Activated CD8-positive, alpha-beta memory T cell treated with anti-CD3 and anti-CD28 coated beads for 24 hours (primary cell): Measurements from ENCODE around the gene ZCCHC17.

Source experiments
- DNase-seq: peaks from one replicate; pipeline ENCODE4 v3.0.0-alpha.2; 2020

ZCCHC17 gene

DNA sequence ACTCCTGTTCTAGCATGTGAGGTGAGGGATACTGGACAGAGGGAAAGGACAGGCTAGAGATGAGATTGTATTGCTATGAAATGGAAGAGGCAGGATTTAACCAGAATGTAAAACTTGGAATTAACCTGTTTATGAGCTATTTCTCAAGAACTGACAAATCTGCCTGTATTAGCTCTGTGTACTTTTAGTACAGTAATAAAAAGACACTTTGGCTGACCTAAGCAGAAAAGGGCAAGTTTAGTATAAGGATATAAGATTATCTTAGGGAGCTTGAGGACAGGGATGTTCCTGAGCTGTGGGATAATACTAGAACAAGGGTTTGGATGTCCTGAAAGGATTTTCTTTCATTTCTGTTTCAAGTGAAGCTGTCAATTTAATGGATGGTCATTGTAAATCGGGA lies 11.2 kb downstream of the ZCCHC17 start:
- DNase-seq, result no peak

DNA sequence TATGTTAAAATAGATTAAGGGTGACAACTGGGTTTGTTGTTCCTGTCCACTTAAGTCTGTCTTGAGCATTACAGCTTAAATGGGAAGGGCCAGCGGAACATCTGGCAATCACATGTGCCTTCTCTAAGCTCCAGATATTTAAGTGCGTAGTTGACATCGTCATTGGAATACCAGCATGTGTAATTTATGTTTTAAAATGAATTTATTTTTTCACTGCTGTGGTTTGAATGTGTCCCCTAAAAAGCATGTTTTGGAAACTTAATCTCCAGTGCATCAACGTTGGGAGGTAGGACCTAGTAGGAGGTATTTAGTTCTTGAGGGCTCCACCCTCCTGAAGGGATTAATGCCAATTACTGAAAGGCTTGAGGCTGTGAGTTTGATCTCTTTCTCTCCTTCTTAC lies 13.4 kb downstream of the ZCCHC17 start:
- no peak for DNase-seq

DNA sequence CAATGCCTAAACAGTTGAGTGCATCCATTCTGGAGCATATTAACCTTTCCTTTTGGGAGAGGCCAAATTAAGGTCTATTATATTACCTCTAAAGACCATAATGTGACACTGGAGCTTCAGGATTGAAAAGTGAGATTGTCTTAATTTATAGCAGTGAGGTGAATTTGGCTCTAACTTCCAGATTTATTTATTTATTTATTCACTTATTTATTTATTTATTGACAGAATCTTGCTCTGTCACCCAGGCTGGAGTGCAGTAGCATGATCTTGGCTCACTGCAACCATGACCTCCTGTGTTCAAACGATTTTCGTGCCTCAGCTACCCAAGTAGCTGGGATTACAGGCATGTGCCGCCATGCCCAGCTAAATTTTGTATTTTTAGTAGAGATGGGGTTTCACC lies 19.1 kb downstream of the ZCCHC17 start:
- DNase-seq, result no peak

DNA sequence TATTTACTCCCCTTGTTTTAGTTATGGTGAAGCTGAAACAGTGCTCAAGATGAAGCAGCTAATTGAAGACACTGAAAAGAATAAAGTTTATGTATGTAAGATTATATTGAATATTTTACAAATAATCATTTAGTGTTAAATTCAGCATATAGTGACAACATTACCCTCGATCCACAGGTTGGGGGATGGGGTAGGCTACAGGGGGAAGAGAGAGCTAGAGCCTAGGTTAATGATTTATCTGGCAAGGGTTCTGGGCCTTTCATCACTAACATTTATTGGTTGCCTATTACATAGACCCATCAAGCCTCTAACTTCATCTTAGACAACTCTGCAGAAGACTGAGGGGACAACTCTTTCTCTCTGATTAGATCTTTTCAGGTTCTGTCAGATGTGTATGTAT lies 21.3 kb downstream of the ZCCHC17 start:
- DNase-seq, result no peak

DNA sequence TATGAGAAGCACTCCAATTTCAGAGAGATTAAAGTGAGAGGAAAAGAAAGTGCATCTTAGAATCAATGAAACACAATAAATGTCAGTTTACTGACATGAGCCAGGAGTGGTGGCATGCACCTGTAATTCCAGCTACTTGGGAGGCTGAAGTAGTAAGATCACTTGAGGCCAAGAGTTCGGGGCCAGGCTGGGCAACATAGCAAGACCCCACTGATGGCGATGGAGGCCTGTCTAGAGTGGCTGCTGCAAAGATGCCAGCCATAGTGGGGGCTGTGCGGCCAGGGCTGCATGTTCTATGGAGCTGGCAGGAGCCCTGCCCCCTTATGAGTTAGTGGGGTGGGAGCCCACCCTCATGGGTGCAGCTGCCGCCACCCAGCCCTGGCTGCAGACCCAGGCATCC lies 27.3 kb downstream of the ZCCHC17 start:
- no peak for DNase-seq

DNA sequence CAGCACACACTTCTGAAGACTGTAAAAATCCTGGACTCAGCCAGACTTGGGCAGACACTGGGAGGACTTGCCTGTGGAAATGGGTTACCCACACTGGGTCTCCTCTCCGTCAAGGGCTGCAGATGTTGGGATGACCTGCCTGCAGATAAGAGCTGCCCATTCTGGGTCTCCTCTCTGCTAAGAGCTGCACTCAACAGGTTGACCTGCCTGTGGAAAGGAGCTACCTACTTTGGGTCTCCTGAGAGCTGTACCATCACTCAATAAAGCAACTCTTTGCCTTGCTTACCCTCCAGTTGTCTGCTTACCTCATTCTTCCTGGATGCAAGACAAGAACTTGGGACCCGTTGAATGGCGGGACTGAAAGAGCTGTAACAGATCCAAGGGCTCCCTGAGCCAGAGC lies 28.2 kb downstream of the ZCCHC17 start:
- no peak for DNase-seq

DNA sequence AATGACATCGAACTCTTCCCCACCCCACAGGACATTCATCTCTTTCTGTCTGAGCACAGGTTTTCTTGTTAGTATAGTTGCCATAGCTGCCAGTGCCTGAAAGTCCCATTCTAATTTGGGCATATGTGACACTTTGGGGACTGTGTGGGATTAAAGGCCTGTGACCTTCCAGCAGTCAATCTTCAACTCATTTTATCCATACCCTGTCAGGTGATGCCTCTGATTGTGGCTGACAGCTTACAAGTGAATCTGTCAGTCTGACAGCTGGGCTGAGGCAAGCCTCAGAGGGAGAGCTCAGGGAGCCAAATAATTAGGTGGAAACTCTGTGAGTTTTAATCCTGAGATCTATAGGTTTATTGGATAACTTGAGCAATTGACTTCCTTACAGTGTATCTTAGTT lies 29.6 kb downstream of the ZCCHC17 start:
- DNase-seq, result no peak

DNA sequence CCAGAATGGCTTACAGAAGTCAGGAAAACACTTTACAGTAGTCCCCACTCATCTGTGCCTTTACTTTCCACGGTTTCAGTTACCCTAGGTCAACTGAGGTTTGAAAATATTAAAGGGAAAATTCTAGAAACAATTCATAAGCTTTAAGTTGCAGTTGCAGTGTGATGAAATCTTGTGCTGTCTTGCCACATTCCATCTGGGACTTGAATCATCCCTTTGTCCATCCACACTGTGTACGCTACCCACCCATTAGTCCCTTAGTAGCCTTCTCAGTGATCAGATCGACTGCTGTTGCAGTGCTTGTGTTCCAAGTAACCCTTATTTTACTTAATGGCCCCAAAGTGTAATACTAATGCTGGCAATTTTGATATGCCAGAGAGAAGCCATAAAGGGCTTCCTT lies 30.5 kb downstream of the ZCCHC17 start:
- no peak for DNase-seq

DNA sequence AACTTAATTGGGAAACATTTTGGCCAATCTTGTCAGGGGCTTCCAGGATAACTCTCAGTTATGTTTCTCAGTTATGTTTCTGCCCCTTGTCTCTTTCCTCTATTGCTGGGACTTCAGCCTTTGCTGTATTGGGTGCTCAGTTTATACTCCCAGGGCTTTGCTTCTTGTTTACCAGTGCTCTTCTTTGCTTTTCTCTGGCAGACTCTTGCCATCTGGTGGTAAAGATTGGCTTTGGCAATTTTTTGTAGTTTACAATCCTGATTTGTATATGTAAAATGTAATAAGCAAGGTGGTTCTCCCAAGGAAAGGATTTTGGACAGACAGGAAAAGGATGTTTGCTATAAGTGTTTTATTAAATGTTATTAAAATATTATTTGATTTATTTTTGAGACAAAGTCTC lies 38.2 kb downstream of the ZCCHC17 start:
- no peak for DNase-seq

DNA sequence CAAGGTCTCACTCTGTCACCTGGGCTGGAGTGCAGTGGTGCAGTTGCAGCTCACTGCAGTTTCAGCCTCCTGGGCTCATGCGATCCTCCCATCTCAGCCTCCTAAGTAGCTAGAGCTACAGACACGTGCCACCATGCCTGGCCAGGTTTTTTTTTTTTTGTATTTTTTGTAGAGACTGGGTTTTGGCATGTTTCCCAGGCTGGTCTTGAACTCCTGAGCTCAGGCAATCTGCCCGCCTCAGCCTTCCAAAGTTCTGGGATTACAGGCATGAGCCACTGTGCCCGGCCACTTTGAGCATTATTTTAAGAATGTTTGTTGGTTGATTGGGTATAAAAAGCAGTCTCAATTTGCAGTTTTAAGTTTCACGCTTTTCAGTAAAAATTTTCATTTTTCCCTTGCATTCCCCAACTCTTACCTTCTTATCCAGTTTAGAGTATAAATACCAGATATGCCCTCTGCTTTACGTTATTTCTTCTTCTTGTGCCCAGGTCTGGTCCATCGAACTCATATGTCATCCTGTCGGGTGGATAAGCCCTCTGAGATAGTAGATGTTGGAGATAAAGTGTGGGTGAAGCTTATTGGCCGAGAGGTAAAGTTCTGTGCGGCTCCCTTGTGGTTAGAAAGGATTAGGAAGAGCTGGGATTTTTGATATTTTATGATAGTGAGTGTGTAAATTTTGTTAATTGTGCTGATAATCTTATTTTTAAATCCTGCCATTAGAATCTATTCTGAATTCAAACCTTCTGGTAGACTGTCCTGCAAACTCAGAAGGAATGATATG lies 40.0 kb downstream of the ZCCHC17 start:
- DNase-seq, result no peak

DNA sequence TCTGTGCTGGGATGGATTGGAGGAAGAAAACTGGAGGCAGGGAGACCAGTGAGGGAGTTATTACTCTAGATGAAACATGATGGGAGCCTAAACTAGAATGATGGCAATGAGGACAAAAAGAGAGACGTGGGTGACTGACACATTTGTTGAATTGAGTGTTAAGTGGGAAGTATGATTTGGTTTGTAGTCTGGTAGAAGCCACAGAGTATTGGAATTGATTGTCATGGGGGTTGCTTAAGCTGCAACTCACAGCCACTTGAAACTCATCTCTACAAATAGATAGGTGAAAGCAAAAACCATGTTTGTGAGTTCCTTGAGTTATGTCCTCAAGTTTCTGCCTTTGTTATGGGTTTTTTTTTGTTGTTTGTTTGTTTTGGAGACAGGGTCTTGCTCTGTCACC lies 47.7 kb downstream of the ZCCHC17 start:
- DNase-seq, result no peak

DNA sequence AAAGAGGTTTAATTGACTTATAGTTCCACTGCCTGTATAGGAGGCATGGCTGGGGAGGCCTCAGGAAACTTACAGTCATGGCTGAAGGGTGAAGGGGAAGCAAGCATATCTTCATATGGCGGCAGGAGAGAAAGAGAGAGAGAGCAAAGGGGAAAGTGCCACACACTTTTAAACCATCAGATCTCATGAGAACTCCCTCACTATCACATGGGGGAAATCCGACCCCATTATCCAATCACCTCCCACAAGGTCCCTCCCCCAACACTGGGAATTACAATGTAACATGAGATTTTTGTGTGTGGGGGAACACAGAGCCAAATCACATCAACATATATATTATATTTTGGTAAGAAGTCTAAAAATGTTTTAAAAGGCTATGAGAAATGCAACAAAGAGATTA lies 48.8 kb downstream of the ZCCHC17 start:
- DNase-seq, result no peak

DNA sequence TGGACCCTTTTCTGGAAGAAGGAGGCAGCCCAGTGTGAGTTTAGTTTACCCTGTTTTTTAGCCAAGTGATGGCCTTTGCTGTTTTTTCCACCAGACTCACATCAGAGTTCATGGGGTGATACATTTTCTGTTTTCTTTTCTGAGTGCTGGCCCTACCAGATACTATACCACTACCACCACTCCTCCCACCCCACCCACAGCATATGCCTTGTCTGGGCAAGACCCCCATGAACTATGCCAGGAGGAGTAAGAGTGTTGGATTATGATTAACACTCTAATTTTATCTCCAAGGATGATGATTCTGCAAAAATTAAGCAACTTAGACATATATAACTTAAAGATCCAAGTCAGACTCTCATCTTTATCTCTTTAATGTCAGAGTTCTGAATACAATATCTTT lies 50.0 kb downstream of the ZCCHC17 start:
- DNase-seq, result no peak

DNA sequence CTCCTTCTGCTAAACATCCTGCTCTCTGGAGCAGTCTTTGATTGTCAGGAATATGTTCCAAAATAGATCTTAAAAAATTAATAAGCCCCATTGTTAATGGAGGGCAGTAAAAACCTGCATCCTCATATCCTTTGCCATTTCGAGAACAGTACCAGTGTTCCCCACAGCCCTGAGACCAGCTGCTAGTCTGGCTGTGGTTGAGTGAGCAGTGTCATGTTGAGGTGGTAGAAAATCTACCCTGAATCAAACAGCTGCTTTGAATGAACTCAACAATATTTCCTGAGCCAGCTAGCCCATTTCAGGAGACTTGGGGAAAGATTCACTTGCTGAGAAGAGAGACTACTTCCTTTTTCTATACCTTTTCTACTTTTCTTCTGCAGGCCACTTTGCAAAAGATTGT lies 51.6 kb downstream of the ZCCHC17 start:
- no peak for DNase-seq

DNA sequence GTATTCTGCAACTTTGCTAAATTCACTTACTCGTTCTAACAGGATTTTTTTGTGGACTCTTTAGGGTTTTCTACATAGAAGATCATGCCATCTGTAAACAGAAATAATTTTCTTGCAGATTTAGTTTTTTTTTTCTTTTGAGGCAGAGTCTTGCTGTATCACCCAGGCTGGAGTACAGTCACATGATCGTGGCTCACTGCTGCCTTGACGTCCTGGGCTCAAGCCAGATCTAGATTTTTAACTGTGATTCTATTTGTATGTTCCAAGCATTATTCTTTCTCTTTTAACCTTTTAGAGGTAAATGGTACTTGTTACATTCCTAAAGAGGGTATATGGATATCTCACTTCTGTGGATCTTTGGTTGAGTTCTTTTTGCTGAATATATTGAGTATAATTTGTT lies 57.5 kb downstream of the ZCCHC17 start:
- DNase-seq, result no peak

DNA sequence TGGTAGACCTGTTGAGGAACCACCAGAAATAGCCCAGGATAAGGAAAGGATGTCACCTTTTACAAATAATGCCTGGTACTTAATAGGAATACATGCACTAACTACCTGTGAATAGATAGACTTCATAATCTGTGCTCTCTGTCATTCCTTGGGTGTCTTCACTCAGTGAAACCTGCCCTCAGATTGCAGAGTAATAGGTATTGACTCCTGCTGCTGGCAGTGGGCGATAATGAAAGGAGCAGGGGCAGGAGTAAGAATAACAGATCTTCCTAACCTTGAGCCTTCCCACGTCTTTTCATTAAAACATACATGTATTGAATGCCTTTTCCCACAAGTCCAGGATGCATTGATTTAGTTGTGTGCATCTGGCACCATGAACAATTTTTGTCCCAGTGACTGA lies 59.6 kb downstream of the ZCCHC17 start:
- no peak for DNase-seq

DNA sequence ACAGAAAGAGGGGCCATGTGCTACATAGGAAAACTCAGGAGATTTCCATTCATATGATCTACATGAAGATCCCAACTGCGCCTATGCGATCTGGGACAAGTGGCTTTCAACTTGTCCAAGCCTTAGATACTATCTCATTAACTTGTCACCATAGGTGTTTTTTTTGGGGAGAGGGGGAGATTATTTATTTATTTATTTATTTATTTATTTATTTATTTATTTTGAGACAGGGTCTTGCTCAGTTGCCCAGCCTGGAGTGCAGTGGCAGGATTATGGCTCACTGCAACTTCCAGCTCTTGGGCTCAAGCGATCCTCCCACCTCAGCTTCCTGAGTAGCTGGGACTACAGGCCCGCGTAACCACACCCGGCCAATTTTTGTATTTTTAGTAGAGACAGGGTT lies 64.8 kb downstream of the ZCCHC17 start:
- DNase-seq, result no peak

DNA sequence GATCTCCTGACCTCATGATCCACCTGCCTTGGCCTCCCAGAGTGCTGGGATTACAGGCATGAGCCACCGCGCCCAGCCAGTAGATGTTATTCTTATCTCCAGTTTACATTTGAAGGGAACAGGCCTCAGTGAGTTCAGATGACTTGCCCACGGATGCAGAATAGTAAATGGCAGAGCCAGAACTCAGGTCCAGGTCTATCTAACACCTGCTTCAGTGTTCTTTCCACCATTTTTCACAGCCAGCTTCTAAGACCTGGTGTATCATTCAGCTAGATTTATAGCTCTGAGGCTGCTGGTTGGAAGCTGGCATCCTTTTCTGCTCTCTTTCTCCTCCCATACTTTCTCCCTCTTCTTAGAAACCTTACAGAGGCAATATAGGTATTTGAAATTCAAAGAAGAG lies 65.2 kb downstream of the ZCCHC17 start:
- DNase-seq, result no peak

DNA sequence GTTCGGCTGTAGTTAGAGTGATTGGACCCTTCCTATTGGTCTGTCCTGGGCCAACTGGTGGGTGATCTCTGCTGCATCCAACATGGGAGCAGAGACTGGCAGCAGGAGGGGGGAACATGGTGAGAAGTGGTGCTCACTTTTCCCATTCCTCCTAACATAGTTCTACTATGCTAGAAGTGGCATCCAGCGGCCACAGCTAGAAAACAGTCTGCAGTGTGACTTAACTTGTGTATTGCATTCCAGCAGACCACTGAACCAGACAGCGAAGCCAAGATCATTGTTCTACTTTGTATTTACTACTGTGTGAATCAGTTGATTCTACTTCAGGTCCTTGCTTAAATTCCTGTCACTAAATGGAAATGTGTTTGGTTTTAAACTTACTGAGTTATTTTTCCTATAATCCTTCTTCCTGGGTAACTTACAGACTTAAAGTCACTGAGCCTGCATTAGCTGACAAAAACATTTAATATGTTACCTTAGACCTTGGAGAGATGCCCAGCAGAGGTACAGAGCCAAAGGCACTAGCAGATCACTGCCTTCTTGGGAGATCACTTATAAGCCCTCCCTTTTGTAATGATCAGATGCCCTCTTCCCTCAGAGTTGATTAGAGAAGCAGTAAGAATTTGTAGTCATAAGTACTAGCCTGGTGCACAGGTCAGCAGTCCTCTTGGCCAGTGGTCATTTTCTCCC lies 67.9 kb downstream of the ZCCHC17 start:
- no peak for DNase-seq

DNA sequence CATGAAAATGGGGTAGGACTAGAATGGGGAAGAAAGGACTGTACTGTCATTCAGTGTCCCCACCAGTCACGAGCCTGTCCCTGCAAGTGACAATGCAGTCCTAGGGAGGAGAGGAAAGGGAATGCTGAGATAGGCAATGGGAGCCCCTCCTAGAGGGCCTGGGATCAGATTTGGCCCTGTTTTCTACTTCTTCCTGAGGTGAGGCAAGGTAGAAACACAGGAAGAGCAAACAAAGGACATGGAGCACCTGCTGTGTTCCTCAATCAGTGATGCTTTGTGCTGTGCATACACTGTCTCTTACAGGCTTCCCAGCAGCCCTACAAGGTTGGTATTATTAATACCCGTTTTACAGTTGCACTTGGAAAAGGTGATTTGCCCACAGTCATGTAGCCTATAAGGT lies 70.0 kb downstream of the ZCCHC17 start:
- DNase-seq, result no peak

DNA sequence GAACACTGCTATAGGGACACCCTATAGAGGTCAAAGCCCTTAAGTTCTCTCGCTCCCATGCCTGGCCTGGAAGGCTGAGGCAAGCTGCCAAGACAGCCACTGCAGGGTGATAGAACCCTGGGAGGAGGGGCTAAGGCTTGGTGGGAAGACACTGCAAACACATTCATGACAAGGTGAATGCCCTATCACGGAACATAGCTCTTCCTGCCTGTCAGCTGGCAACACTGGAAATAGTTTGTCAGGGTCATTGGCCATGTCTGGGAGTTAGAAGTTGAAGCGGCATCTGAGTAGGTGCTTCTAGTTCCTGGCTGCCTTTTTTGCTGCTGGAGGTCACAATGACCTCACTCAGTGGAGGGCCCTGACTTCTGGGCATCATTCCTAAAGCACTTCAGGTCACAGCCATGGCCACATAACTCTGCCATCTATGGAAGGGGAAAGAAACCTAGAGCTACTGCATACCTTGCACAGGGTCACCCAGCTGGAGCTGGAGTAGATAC lies 71.8 kb downstream of the ZCCHC17 start:
- no peak for DNase-seq

DNA sequence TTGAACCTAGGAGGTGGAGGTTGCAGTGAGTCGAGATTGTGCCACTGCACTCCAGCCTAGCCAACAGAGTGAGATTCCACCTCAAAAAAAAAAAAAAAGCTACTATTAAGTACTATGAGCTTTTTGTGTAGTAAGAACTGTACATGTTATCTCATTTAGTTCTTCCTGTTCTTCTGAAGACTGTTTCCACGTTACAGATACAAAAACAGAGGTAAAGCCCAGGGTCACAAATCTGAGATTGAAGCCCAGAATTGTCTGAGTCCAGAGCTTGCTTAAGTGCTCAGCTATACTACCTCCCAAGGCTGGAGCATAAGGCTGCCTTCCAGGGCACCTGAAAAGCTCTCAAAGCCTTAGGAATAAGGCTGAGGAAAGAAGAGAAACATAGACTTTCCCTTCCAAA lies 73.2 kb downstream of the ZCCHC17 start:
- no peak for DNase-seq

DNA sequence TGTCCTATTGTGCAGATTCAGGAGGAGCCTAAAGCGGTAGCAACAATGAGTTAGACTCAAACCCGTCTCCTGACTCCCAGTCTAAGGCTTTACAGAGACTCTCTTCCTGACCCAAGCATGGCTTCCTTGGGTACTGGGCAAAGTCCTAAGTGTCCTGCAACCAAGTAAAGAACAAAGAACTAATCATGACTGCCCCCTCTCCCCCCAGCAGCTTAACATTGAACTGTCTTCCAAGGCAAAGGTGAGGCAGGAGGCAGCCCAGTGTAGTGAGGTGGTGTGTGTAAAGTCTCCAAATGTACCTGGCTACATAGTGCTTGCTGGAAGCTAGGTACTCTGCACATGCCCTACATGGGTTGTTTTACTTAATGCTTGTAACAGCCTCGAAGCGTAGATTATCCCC lies 73.7 kb downstream of the ZCCHC17 start:
- no peak for DNase-seq

DNA sequence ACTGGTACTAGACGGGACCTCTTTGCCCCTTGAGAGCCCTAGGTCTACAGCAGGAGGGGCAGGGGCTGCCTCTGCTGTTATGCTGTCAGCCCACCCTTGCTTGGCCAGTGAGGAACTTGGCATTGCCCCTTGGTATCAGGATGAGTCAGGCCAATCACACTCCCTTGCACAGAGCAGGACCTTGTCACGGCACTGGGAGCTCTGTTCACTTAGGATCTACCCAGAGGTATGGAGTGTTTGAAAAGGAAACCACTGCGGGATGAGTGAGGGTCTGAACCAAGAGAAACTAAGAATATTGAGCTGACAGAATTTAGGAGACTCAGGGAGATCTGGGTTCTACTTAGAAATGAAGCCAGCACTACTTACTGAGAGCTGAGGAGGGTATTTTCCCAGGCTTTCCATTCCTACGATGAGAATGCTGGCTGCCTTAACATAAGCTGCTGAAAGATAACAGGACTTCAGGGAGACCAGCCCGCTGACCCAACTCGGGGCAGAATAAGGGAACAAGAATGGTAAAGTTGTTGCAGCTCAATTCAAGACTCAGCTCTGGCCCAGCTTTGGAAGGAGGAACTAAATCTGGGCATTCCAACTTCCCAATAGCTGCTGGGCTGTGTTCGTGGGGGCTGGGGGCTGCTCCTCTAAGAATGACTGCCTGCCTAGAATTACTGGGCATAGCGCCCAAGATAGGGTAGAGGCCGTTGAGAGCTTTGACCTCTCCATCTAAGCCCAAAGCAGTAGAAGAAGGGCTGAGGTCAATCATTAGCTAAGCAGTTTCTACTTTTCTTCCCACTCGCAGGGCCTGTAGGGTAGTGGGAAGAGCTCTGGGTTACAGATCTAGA lies 74.5 kb downstream of the ZCCHC17 start:
- peak; percentile 49 for DNase-seq
